ENCODE results near the gene CTBP2. TPM values are rescaled to one million over a fixed set of nuclear protein-coding genes. Genes with fewer than 3 reads are reported as not detected.

The CTBP2 gene
- total and polyA plus RNA-seq, 10 of the 15 experiments (the other 5 are each of a cell fraction or from before 2014, with no cell fraction given) = 0.02 to 0.72 (median 0.06) TPM; not detected in 2

DNA sequence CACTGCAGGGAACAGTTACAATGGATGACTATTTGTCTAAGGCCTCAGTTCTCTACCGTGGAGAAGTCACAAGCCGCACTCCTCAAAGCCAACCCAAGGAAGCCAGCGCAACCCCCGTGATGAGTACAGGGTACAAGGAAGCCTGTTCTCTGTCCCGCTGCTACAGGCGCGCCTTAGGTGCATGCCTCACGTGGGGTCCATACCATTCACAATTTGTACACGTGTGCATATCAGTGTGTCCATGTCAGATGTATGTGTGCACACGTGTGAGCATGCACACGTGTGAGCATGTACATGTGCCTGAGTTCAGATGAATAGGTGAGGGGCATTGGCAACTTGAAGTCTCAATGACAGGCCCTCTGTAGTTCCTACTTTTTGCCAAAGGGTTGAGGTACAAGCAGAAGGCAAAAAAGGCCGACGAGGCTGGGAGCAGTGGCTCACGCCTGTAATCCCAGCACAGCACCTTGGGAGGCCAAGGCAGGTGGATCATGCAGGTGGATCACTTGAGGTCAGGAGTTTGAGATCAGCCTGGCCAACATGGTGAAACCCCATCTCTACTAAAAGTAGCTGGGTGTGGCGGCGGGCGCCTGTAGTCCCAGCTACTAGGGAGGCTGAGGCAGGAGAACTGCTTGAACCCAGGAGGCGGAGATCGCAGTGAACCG is 62.8 kb downstream of the CTBP2 start:
- BruUV-seq (replicated peaks) = no TSS peak
- ChIA-PET SMC1A (ENCODE audit: uncharacterized antibody, unreplicated experiment) (interaction anchor here (1.0 kb wide), 1 partner anchor 281 kb away, joined by 3 read pairs; no protein-coding TSS in a partner anchor), POLR2A (no interaction called here), RAD21 (ENCODE audit: unreplicated experiment) (no interaction called here), CTCF (no interaction called here)
- intact Hi-C loops (cut with micrococcal nuclease; ENCODE audit: unreplicated experiment) = no loop called here
- DNase-seq (ENCODE audit: low read depth, low spot score) (no peak), FAIRE-seq (no peak), ATAC-seq (no peak)
- Histone ChIP-seq H3K9me3 (replicated peaks; ENCODE audit: control insufficient read depth, insufficient read depth, low read length) (no peaks in the 10 kb centered on the region), H3K4me2 (ENCODE audit: control insufficient read depth, insufficient read depth) (no peak overlapping the region), H3K9ac (ENCODE audit: control insufficient read depth, insufficient read depth, low read length) (no peak overlapping the region), H3K4me3 (no peak overlapping the region), H4K20me1 (ENCODE audit: control insufficient read depth, insufficient read depth) (0 out of 2 replicates have a peak, but pooled peaks cover 4% of the 10 kb centered on the region), H3K79me2 (ENCODE audit: control insufficient read depth, insufficient read depth, low read length) (no peaks in the 10 kb centered on the region), H3K36me3 (ENCODE audit: control insufficient read depth in 2 of 2, insufficient read depth in 2 of 2, low read length in 1 of 2) (no peaks in the 10 kb centered on the region), H3K27ac (ENCODE audit: control insufficient read depth, insufficient read depth) (no peak overlapping the region), H3K27me3 (replicated peaks in 1 of 2; ENCODE audit: control insufficient read depth in 2 of 2, insufficient read depth in 2 of 2, low read length in 1 of 2) (no peaks in the 10 kb centered on the region), H2AFZ (ENCODE audit: control insufficient read depth, low read depth, low read length) (no peak overlapping the region), H3K4me1 (ENCODE audit: control insufficient read depth, insufficient read depth, low read length) (no peaks in the 10 kb centered on the region)
- in situ Hi-C loops (cut with MboI) = no loop called here
- 49% methylated on average over 20 of the region's 20 CpGs for WGBS (ENCODE audit: insufficient coverage, insufficient replicate concordance, low lambda C conversion rate, missing lambda C conversion rate)
- TF ChIP-seq DPF2 (IDR thresholded peaks at IDR 0.05) = no peak
- TF ChIP-seq YY1 (IDR thresholded peaks at IDR 0.05; ENCODE audit: low read depth, low read length) = no peak
- no peak for TF ChIP-seq TCF12 (IDR thresholded peaks at IDR 0.05; ENCODE audit: low read depth, low read length)
- TF ChIP-seq ETV6 (conservative IDR thresholded peaks at IDR 0.05 in 1 of 2, IDR thresholded peaks at IDR 0.05 in 1 of 2; ENCODE audit: borderline replicate concordance in 1 of 2, low read depth in 1 of 2) = no peak
- no peak for TF ChIP-seq EED (IDR thresholded peaks at IDR 0.05; ENCODE audit: low read depth)
- TF ChIP-seq, protein P1, sequence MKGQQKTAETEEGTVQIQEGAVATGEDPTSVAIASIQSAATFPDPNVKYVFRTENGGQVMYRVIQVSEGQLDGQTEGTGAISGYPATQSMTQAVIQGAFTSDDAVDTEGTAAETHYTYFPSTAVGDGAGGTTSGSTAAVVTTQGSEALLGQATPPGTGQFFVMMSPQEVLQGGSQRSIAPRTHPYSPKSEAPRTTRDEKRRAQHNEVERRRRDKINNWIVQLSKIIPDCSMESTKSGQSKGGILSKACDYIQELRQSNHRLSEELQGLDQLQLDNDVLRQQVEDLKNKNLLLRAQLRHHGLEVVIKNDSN (IDR thresholded peaks at IDR 0.05; ENCODE audit: borderline replicate concordance, extremely low read length, insufficient read depth, low read depth, low read length) = no peak
- TF ChIP-seq ZNF207 (IDR thresholded peaks at IDR 0.05; ENCODE audit: borderline replicate concordance) = no peak
- TF ChIP-seq RB1 (IDR thresholded peaks at IDR 0.05; ENCODE audit: borderline replicate concordance) = no peak
- no peak for TF ChIP-seq SIX5 (IDR thresholded peaks at IDR 0.05; ENCODE audit: low read depth, low read length, severe bottlenecking)
- no peak for TF ChIP-seq PML (IDR thresholded peaks at IDR 0.05; ENCODE audit: low read length)
- no peak for TF ChIP-seq NR2C1 (IDR thresholded peaks at IDR 0.05)
- TF ChIP-seq CHD2 (IDR thresholded peaks at IDR 0.05; ENCODE audit: borderline replicate concordance, low read depth, low read length) = no peak
- no peak for TF ChIP-seq LARP7 (IDR thresholded peaks at IDR 0.05)
- TF ChIP-seq ZNF622 (IDR thresholded peaks at IDR 0.05) = no peak
- no peak for TF ChIP-seq PAX5 (IDR thresholded peaks at IDR 0.05; ENCODE audit: borderline replicate concordance, low read depth, low read length)
- no peak for TF ChIP-seq PAX8 (IDR thresholded peaks at IDR 0.05)
- TF ChIP-seq IKZF1 (conservative IDR thresholded peaks at IDR 0.05) = no peak
- no peak for TF ChIP-seq RFX5 (IDR thresholded peaks at IDR 0.05; ENCODE audit: low read depth, low read length)
- no peak for TF ChIP-seq POLR2AphosphoS2 (IDR thresholded peaks at IDR 0.05; ENCODE audit: low read depth, low read length)

Measured in GM12878 (cell line).